ENCODE measurements around the gene ZFAND3.
"Not testable (repeated sequence)": the region's sequence is repeated elsewhere in the genome, so short reads cannot be mapped to it uniquely, and the experiment has no call there.

The ZFAND3 gene

DNA sequence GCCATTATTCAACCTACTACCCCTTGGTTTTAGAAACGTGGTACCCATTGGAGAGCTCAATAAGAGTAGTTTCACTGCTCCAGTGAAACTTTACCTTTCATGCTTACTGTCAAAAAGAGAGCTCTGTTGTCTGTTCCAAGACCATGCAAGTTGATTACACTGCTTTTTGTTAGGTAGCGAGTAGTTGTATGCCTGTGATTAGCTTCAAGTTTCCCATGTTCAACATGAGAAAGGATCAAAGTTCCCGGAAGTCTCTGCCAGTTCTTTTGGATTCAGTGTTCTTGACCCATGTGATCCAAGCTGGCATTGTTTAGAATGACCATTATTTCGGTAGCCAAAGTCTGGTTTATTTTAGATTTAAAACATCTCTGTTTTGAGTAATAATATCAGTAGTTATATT is 107.1 kb downstream of the ZFAND3 start:
- in situ Hi-C loops (cut with HindIII; ENCODE audit: low sequenced_read_pairs), result no loop called here

DNA sequence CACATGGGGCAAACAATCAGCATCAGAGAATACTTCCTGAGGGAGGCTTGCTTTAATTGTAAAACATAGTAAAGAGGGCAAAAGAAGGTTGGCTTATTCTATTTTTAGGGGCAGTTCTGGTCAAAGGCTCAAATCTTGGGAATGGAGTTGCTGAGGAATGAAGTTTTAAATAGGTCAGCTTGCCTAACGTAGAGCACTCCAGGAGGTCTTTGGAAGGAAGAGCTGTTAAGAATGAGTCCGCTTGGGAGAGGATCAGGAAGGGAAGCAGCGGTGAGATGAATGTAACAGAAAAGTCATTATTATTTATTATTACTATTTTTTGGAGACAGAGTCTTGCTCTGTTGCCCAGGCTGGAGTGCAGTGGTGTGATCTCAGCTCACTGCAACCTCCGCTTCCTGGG is 108.7 kb downstream of the ZFAND3 start:
- in situ Hi-C loops (cut with HindIII; ENCODE audit: low sequenced_read_pairs), result no loop called here

DNA sequence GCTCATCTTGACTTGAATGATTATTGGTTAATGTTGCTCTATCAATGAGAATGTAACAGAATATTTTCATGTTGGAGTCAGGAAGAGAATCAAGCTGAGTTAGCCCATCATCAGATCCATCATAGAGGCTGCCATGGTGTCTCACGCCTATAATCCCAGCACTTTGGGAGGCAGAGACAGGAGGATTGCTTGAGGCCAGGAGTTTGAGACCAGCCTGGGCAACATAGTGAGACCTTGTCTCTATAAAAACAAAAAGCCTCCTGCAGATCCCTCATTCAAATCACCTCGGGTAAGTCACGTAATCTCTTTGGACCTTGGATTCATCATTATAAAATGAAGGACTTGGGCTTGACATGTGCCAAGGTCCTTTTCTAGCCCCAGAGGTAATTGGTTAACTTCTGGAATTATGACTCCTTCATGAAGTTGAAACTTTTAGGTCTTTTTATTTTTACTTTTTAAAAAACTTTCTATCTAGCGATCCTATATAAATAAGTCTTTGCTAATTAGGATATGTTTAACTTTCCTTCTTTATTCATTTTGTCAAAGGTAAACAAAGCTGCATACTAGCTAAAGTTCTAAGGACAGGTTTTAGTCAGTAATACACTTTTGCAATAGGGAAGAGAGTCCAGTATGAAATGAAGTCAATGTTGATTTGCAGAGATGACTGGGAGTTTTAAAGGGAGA is 110.9 kb downstream of the ZFAND3 start:
- in situ Hi-C loops (cut with HindIII; ENCODE audit: low sequenced_read_pairs), result no loop called here

DNA sequence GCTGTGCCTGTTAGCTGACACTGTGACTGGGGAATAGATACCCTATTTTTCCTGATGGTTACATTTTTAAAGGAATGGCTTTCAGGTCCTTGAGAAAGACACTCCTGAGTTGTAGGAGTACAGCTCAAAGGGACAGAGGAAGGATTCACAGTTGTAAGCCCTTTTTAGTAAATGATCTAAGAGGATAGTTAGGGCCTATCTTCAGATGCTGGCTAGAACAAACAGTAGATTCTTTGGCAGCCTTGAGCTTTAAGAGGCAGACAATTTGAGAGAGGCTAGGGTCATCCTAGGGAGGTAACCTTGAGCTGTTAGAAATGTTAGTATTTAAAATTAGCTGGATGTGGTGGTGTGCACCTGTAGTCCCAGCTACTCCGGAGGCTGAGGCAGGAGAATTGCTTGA is 111.5 kb downstream of the ZFAND3 start:
- in situ Hi-C loops (cut with HindIII; ENCODE audit: low sequenced_read_pairs), result no loop called here

DNA sequence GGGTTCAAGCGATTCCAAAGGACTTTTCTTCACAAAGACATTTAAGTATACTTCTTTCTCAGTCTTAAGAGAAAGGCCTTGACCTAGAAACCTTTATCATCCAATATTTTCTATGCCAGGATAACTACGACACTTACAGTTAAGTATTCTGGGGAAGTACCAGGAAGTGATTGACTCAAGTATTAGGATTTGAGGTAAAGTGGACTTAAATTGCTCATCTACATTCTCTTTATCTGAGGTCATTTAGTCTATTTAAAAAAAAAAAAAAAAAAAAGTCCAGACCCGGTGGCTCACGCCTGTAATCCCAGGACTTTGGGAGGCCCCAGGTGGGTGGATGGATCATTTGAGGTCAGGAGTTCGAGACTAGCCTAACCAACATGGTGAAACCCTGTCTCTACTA is 114.7 kb downstream of the ZFAND3 start:
- in situ Hi-C loops (cut with HindIII; ENCODE audit: low sequenced_read_pairs), result no loop called here

DNA sequence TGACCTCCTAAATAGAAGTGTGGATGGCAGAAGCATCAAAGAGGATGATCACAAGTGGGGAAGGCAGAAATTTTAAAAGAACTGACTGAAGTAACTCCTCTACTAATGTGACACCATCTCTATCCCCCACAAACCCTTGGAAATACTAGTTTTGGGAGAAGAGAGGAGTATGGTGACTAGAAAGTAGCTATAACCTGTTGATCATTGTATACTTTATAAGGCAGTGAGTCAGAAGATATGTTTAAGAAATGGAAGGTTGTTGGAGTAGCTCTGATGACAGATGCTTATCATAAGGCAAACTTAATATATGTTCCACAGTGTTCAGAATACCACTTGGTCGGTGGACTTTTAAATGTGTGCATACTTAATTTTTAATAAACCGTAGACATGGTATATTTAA is 116.6 kb downstream of the ZFAND3 start:
- in situ Hi-C loops (cut with HindIII; ENCODE audit: low sequenced_read_pairs), result no loop called here

DNA sequence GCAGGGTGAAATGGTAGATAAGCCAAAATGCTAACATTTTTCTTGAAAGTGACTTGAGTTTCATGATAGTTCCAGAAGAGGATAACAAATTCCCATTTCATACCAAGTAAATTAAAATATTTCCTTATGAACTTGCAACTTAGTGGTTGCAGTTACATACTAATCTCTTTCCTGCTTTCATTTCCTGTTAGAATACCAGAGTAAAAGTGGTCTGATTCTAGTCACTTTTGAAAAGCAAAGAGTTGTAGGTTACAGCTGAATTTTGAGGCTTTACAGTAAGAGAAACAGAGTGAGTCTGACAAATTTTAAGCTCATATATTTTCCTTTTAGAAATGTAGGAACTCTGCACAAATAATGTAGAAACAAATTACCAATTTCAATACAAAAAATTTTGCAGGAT is 117.4 kb downstream of the ZFAND3 start:
- in situ Hi-C loops (cut with HindIII; ENCODE audit: low sequenced_read_pairs), result no loop called here

DNA sequence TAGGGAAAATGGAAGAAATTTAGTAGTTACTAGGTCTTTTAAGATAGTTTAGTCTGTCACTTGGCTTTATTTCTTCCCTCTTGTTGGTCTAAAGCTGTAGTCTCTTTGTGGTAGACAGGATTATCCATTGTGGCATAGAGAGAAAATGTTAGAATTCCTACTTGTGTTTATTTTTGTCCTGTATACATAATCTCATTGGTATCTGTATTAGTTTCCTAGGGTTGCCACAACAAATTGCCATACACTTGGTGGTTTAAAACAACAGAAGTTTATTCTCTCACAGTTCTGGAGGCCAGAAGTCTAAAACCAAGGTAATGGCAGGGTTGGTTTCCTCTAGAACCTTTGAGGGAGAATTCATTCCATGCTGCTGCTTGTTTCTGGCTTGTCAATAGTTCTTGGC is 119.4 kb downstream of the ZFAND3 start:
- in situ Hi-C loops (cut with HindIII; ENCODE audit: low sequenced_read_pairs), result no loop called here

DNA sequence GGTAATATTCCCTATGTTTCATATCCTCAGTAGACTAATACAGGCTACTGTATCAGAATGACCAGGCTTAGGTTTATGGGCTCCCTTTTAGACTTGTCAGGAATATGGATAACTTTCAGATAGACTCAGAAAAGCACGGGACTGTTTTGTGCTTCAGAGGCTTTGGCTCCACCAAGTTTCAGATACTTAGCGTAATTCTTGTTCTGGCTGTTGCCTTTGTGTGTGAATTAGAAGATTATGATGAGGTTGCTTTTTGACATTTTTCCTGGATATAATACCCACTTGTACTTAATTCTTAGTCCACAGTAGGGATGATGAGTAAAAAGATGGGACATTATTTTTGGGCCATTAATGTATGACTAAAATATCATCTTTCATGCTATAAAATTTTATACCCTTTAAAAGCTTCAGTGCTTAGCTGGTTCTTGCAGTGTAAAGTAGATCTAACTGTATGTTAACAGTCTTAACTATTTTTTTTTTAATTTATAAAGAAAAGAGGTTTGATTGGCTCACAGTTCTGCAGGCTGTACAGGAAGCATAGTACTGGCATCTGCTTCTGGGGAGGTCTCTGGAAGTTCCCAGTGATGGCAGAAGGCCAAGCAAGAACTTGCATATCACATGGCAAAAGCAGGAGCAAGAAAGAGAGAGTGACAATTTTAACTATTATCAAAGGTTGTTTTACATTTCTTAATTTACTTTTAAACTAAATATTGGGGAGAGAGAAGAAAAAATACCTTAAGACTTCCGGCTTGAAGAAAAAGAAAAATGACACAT is 120.7 kb downstream of the ZFAND3 start:
- in situ Hi-C loops (cut with HindIII; ENCODE audit: low sequenced_read_pairs), result no loop called here

DNA sequence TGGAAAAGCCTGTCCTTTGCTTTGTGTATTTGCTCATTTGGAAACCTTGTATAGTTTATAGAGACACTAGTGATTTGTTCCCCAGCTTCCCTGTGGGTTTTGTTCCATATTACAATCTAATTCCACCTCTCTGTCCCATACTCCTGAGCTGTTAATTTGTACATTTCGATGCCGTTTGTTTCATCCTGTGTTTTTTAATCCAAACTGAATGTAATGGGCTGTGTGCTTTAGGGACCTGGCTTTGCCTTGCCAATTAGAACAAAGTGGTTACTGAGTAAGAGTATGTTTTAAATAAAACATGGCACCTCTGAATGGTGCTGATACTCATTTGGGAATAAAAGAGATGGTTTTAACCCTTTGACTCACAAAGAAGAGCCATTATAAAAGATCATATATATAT is 122.3 kb downstream of the ZFAND3 start:
- in situ Hi-C loops (cut with HindIII; ENCODE audit: low sequenced_read_pairs), result no loop called here

DNA sequence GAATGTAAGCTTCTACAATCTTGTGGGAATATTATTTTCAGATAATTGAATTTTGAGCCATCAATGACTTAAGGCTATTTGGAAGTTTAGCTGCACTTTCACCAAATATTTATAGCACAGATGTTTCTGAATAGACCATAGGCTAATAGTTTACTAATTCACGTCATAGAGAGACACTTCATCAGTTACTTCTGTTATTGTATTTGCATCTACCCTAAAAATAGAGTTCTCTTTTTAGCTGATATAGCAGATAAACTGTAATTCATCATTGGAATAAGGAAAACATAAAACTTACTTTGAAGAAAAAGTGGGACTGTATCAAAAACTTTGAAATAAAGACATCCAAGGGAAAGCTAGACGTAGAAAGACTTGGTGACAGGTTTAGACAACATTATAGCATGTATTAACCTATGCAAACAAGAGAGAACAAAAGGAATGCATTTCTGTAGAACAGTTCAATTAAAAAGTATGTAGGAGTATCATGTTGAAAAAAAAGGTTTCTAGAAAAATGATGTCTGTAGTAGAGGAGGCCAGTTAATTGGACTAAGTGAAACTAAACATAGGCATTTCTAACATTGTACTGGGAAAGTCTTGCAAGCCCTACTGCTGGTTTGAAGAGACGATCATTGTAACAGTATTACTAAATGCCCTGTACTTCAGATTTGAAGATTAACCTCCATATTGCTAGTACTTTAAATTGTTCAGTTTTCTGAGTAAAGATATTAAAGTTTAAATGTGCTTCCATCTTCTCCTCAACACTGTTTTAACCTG is 123.3 kb downstream of the ZFAND3 start:
- in situ Hi-C loops (cut with HindIII; ENCODE audit: low sequenced_read_pairs), result no loop called here

DNA sequence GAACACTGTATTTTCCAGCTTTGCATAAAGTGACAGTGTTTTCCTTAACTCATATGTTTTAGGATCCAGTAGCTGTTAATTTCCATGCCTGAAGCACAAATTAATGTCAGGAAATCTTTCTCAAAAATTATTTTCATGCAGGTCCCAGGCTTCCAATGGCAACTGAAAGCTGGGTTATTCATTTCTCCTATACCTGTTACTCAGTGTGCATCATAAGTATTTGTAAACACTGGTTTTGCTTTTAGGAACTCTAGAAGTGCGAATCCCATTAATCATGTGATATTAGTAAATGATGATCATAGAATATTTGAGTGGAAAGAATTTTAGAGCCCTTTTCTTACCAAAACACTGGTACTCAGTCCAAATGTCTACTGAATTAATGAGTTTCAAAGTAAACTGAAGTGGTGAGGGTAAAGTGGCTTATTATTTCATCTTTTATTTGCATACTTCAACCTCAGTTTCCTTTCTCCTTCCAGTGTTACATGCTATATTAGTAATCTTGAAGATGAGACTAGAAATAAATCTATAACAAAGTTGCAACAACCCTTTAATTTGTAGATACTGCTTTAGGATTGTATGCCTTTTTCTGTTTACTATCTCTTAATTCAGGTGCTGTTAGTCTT is 124.0 kb downstream of the ZFAND3 start:
- in situ Hi-C loops (cut with HindIII; ENCODE audit: low sequenced_read_pairs), result no loop called here

DNA sequence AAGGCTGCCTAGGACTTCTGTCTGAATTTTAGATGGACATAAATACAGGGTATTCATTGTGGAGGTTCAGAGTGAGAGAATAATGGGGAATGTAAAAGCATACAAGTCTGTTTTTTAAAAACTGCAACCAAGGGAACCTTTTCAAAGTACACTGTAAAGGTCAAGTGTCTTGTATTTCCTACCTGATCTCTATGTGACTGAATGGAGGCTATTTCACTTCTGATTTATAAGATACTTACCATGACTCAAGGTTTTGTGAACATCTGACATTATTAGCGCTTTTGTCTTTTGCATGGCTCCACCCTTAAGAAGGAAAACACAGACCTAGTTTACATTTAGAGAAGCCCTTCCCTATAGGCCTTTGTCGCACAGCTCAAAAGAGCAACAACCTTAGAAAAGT is 126.5 kb downstream of the ZFAND3 start:
- in situ Hi-C loops (cut with HindIII; ENCODE audit: low sequenced_read_pairs), result no loop called here

DNA sequence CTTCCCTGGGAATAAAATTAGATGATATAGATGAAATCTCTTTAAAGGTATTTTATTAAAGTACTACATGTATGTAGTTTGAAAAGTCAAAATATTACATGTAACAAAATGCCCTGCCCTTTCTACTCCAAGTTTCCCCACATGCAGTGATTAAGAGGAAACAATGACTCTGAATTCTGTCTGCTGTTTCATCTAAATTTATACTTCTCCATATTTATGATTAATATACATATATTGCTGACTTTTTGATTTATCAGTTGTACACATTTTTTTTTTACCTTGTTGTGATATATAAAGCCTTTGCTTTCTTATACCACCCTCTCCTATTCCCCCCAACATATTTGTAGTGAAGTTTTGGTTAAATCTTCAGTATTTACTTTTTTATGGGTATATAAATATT is 127.9 kb downstream of the ZFAND3 start:
- in situ Hi-C loops (cut with HindIII; ENCODE audit: low sequenced_read_pairs), result no loop called here

DNA sequence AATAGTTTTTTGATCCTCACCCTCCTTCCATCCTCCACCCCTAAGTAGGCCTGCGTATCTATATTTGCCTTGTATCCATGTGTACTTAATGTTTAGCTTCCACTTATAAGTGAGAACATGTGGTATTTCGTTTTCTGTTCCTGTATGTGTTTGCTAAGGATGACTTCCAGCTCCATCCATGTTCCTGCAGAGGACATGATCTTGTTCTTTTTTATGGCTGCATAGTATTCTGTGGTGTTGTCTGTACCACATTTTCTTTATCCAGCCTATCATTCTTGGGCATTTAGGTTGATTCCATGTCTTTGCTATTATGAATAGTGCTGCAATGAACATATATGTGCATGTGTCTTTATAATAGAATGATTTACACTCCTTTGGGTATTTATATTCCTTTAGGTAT is 129.1 kb downstream of the ZFAND3 start:
- in situ Hi-C loops (cut with HindIII; ENCODE audit: low sequenced_read_pairs), result not testable (repeated sequence)

DNA sequence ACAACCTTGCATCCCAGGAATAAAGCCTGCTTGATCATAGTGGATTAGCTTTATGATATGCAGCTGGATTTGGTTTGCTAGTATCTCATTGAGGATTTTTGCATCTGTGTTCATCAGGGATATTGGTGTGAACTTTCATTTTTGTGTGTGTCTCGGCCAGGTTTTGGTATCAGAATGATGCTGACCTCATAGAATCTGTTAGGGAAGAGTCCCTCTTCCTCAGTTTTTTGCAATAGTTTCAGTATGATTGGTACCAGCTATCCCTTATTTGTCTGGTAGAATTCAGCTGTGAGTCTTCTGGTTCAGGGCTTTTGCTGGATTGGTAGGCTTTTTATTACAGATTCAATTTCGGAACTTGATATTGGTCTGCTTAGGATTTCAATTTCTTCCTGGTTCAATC is 132.5 kb downstream of the ZFAND3 start:
- in situ Hi-C loops (cut with HindIII; ENCODE audit: low sequenced_read_pairs), result no loop called here

DNA sequence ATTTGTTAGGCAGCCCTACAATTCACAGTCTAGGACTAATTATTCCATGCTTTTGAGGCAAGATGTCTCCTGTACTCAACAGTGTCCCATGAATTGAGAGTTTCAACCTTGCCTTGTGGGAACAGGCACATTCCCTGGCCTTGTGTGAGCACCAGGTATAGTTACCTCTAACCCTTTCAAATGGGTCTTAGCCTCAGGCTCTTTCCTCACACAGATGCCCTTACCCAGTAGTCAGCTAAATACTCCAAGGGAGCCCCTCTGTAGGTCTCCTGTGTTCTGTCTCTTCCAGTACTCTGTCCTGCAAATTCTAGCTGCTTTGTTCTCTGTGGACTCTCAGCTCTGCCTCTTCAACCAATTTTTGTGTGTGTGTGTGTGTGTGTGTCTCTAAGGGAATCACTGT is 135.3 kb downstream of the ZFAND3 start:
- in situ Hi-C loops (cut with HindIII; ENCODE audit: low sequenced_read_pairs), result loop anchor here (5.0 kb wide), 1 partner anchor 53 kb away; no protein-coding TSS in a partner anchor

DNA sequence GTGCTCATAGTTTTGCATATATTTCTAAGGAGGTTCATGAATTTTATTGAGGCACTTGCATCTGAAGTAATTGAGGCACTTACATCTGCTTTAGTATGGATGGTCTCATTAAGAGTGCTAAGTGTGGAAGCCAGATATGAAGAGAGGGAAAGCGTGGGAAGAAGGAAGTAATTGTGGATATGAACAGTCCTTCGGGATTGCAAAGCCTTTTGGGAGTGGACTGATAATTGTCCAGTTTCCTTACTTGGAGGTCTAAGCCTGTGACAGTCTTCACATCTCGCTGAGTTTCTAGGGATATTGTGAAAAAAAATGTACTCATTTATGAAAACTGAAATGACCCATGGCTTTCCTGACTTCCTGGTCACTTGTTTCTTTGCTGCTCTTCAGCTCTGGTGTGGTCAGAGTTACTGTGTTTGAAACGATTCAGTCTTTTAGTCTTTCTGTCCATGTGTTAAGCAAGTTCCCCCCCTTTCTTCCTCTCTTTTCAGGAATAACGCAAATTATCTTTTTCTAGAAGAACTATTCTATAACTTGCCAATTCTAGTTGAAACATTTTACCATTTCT is 137.3 kb downstream of the ZFAND3 start:
- in situ Hi-C loops (cut with HindIII; ENCODE audit: low sequenced_read_pairs), result loop anchor here (5.0 kb wide), 1 partner anchor 51 kb away; no protein-coding TSS in a partner anchor

DNA sequence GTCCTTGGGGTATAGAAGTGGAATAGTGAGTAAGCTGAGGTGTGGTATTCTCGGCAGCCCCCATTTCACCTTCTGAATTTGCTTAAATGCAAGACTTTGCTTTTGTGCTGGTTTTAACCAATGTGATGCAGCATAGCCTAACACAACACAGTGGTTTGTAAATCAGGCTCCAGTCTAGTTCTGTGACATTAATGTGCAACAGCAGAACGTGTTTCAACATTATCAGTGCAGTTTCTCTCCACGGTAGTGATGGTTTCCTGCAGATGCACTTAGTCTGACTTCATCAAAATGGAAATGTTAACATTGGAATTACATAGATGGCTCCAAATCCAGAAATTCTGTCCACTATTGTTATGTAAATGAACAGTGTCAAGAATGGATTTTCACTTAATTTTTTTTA is 139.5 kb downstream of the ZFAND3 start:
- in situ Hi-C loops (cut with HindIII; ENCODE audit: low sequenced_read_pairs), result loop anchor here (5.0 kb wide), 1 partner anchor 48 kb away; no protein-coding TSS in a partner anchor

DNA sequence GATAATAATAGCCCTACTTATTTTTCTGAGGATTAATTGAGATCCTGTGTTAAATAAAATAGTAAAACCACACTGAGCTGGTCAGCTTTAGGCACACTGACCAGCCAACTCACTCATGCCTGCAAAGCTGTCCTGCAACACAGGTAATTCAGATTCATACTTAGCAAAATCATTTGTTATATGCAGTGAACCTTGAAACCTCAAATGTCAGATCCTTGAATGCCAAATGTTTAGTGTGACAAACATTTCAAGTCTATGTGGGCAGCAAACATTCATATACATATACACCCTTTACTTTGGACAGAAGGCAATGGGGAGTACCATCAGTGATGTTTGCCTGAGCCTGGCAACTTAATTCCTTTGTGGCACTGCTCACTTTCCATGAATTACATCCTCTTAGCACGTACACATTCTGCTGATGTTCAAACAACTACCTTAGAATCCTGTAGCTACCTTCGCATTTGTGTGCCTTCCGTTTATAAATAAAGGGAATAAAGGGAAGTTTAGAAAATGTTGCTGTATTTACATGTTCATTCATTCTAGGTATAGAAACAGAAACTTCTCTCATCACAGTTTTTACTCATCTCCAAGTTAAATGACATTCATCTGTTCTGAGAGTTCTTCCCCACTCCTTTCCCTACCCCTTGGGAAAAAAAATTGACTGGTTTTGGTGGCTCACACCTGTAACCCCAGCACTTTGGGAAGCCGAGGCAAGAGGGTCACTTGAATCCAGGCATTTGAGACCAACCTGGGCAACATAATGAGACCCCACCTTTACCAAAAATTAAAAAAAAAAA is 140.8 kb downstream of the ZFAND3 start:
- in situ Hi-C loops (cut with HindIII; ENCODE audit: low sequenced_read_pairs), result no loop called here
